Stomach (tissue), 4 donors: ENCODE data around the gene MLXIPL.

Experiments used
- CTCF ChIP-seq, 7 experiments: fragments of 450-650 bp in 4 of 7; fragments of 200-600 bp in 3 of 7; sonication (generic) in 3 of 7; IDR thresholded peaks; one replicate each; pipeline ENCODE4 v1.5.1; 2016 to 2019; ENCODE audit warnings: antibody characterized with exemption in 7 of 7, control low read depth in 2 of 7, mild to moderate bottlenecking in 1 of 7
- POLR2AphosphoS5 ChIP-seq, 3 donors: sonication (generic); formaldehyde crosslinking; IDR thresholded peaks; one replicate each; pipeline ENCODE4 v1.6.1; 2016; ENCODE audit warnings: antibody characterized with exemption in 3 of 3

GRCh38 chr7:73610105-73610504, 14.2 kb downstream of the MLXIPL start:
- TF ChIP-seq POLR2AphosphoS5 (IDR thresholded peaks at IDR 0.05) (no peak), CTCF (IDR thresholded peaks at IDR 0.05) (no peak)
